Fibroblast of the aortic adventitia (primary cell): ENCODE data around the gene CA4. TPM values are rescaled to one million over a fixed set of nuclear protein-coding genes. Genes with fewer than 3 reads are reported as not detected.
"Not testable (repeated sequence)": the region's sequence is repeated elsewhere in the genome, so short reads cannot be mapped to it uniquely, and the experiment has no call there.

Source experiments
- DNase-seq: peaks from one replicate; pipeline ENCODE4 v3.0.0-alpha.2; 2010; ENCODE audit warnings: low read depth
- H3K4me3 ChIP-seq: 2 replicates; pipeline ENCODE4 v1.5.1; 2011; ENCODE audit warnings: low read depth, mild to moderate bottlenecking, control low read depth, low read length, moderate library complexity
- CTCF ChIP-seq: IDR thresholded peaks from 2 replicates; pipeline ENCODE4 v1.5.1; 2011; ENCODE audit warnings: mild to moderate bottlenecking, low read length, control low read depth, inconsistent platforms; ENCODE audit not compliant: insufficient read depth
- total RNA-seq: library from RNA; depleted of rRNA; stranded (reverse); fragments of >200 nt; gene quantifications from 2 replicates; pipeline ENCODE4 v1.2.3, GENCODE V29; 2012; ENCODE audit warnings: low replicate concordance

Gene CA4
- total RNA-seq, result not detected in 2 replicates

GRCh38 chr17:60149691-60150582 lies at the start of gene CA4:
Gene CA4, plus strand, starts transcription at chr17:60149973. Its CDS starts 62 bp downstream, at chr17:60150035.
- no peak within 1 kb of the TSS for H3K4me3 ChIP-seq
- no peak for TF ChIP-seq CTCF

GRCh38 chr17:60100577-60100976 lies 49.2 kb upstream of the CA4 start:
- H3K4me3 ChIP-seq, DNase-seq: not testable (repeated sequence)

More at GRCh38 chr17:60149691-60150582, at the start of gene CA4:
- no peak for DNase-seq

- peak overlapping the region; percentile 14 for H3K4me3 ChIP-seq
- not testable (repeated sequence) for DNase-seq
Observed at GRCh38 chr17:60102015-60102631, 47.6 kb upstream of the CA4 start.

- no peak for TF ChIP-seq CTCF
- peak; percentile 45 for DNase-seq
- H3K4me3 ChIP-seq, result peak overlapping the region; percentile 45
Observed at GRCh38 chr17:60102632-60103096, 47.1 kb upstream of the CA4 start.

- TF ChIP-seq CTCF, result no peak
- no peak for DNase-seq
- H3K4me3 ChIP-seq, result no peak overlapping the region
Observed at GRCh38 chr17:60103957-60104356, 45.8 kb upstream of the CA4 start.

- no peak overlapping the region for H3K4me3 ChIP-seq
- TF ChIP-seq CTCF, result no peak
- peak; percentile 56 for DNase-seq
Observed at GRCh38 chr17:60106340-60107059, 43.3 kb upstream of the CA4 start.

GRCh38 chr17:60107526-60108257 lies 42.1 kb upstream of the CA4 start:
- no peak overlapping the region for H3K4me3 ChIP-seq
- peak; percentile 70 for DNase-seq
- TF ChIP-seq CTCF, result peak; percentile 35

- not testable (repeated sequence) for DNase-seq, H3K4me3 ChIP-seq
Observed at GRCh38 chr17:60108309-60108708, 41.5 kb upstream of the CA4 start.
